Hematopoietic multipotent progenitor cell treated with erythropoietin and hydrocortisone succinate and interleukin-3 and kit ligand, for 4 days (in vitro differentiated cells): ENCODE data around the gene PNMA3.
"Not testable (repeated sequence)": the region's sequence is repeated elsewhere in the genome, so short reads cannot be mapped to it uniquely, and the experiment has no call there.

Experiments used
- DNase-seq: peaks from one replicate; pipeline ENCODE4 v3.0.0-alpha.2; 2015

PNMA3 gene, protein sequence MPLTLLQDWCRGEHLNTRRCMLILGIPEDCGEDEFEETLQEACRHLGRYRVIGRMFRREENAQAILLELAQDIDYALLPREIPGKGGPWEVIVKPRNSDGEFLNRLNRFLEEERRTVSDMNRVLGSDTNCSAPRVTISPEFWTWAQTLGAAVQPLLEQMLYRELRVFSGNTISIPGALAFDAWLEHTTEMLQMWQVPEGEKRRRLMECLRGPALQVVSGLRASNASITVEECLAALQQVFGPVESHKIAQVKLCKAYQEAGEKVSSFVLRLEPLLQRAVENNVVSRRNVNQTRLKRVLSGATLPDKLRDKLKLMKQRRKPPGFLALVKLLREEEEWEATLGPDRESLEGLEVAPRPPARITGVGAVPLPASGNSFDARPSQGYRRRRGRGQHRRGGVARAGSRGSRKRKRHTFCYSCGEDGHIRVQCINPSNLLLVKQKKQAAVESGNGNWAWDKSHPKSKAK

DNA sequence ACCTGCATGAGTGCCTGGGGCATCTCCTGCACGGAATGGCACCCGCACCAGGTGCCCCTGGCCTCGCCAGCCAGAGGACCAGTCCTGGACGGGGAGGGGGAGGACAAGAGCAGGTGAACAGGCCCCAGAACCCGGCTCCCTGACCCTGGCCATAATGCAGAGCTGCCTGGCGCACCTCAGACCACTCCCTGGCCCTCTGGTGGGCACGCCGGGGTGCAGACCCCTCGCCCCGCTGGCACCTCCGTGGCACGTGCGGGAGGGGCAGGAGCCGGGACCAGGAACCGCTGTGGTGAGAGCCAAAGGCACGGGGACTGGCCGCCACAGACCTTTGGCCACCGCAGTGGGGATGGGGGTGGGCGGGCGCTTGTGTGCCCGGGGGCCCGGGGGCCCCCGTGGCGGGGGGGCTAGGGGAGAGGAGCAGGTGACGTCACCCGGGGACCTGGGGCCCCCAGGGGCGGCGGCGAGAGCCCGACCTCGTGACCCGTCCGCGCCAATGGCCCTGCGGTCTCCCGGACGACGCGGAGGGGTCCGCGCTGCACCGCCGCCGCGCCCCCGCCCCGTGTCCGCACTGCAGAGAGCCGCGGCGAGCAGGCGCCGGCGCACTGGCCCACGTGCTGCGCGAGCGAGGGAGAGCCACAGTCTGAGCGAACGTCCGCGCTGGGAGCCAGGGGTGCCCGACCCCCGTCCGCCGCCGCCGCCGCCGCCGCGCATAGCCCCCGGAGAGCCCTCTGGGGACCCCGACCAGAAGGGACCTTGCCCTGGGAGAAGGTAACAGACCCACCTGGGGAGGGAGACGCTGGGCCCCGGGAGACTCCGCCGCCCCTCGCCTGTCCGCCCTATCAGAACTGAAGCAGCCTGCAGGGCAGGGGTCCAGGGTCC, at the start of gene PNMA3:
Gene PNMA3 (plus strand): TSS at position 600 of the 879 bp plus-strand sequence. CDS start 586 bp downstream, outside the sequence.
- peak; percentile 36 for DNase-seq

DNA sequence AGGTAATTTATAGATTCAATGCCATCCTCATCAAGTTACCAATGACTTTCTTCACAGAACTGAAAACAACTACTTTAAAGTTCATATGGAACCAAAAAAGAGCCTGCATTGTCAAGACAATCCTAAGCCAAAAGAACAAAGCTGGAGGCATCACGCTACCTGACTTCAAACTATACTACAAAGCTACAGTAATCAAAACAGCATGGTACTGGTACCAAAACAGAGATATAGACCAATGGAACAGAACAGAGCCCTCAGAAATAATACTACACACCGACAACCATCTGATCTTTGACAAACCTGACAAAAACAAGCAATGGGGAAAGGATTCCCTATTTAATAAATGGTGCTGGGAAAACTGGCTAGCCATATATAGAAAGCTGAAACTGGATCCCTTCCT, 39.1 kb upstream of the PNMA3 start:
- not testable (repeated sequence) for DNase-seq

DNA sequence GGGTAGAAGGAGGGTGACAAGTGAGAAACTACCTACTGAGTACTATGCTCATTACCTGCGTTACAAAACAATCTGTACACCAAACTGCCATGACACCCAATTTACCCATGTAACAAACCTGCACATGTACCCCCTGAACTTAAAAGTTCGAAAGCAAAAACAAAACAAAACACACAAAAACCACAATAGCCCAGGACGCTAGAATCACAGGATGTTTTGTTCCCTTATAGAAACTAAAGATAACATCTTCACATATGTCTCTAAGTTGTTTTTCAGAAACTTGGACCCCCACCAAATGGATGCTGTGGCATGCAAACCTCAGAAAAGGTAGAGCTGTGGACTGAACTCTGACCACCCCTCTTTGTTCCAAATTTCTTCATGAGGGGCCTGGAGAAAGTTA, 37.1 kb upstream of the PNMA3 start:
- no peak for DNase-seq

DNA sequence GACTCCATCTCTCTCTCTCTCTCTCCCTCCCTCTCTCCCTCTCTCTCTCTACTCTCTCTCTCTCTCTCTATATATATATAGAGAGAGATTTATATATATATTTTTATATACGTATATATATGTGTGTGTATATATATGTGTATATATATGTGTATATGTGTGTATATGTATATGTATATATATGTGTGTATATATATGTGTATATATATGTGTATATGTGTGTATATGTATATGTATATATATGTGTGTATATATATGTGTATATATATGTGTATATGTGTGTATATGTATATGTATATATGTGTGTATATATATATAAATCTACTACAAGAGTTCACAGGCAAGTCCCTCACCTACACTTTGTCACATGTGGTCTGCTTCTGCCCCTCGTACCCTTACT, 29.8 kb upstream of the PNMA3 start:
- DNase-seq, result not testable (repeated sequence)

DNA sequence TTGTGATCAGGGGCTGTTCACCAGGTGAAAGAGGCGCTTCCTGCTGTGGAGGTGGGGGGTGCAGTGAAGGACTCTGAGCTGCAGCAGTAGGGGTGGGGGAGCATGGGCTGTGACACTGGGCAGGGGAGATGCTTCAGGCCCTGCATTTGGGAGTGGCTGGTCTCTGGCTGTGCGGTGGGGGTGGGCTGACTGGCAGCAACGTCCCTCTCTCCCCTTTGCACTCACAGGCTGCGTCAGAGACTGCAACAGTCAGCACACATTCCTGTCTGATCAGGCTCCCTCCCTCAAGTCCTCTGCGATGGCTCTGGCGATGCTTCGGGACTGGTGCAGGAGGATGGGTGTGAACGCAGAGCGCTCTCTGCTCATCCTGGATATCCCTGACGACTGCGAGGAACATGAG, 27.8 kb upstream of the PNMA3 start:
- not testable (repeated sequence) for DNase-seq

DNA sequence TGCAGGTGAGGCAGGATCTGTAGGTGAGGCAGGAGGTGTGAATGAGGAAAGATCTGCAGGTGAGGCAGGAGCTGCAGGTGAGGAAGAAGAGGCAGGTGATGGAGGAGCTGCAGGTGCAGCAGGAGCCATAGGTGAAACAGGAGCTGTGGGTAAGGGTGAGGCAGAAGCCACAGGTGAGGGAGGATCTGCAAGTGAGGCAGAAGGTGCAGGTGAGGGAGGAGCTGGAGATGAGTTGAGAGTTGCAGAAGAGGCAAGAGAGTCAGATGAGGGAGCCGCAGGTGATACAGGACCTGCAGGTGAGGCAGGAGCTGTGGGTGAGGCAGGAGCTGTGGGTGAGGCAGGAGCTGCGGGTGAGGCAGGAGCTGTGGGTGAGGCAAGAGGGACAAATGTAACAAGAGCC, 27.1 kb upstream of the PNMA3 start:
- DNase-seq, result no peak

DNA sequence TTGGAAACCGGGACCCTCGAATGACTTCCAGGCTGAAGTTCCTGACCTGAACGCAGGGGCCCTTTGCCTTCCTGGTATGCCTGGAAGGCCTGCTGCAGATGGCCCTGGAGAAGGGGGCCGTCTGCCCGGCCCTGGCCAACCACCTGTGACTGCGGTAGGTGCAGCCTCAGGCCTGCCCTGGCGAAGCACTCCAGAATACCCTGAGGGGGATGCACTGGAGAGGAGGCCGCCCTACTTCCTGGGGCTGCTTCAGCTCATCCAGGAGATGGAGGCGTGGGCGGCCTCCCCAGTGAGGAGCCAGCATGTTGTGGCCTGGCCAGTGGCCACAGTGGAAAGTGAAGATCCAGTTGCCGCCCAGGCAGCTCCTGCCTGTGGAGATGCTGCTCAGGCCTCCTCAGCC, 26.4 kb upstream of the PNMA3 start:
- no peak for DNase-seq

DNA sequence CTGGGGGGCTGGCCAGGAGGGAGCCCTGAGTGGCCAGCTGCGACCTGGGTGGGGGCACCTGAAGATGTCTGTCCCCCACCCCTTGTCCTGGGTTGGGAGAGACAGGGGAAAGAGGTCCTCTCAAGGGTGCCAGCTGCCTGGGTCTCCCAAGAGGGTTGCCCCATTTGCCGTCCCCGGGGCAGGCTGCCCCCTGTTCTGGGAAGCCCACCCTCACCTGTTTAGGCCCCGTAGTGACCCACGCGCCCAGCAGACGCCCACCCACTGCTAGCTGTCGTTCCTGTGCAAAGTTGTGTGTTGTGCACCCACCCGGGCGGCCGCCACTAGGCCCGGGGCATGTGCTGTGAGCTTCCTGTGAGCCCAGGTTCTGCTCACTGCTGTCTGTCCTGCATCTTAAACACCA, 25.5 kb upstream of the PNMA3 start:
- DNase-seq, result no peak

DNA sequence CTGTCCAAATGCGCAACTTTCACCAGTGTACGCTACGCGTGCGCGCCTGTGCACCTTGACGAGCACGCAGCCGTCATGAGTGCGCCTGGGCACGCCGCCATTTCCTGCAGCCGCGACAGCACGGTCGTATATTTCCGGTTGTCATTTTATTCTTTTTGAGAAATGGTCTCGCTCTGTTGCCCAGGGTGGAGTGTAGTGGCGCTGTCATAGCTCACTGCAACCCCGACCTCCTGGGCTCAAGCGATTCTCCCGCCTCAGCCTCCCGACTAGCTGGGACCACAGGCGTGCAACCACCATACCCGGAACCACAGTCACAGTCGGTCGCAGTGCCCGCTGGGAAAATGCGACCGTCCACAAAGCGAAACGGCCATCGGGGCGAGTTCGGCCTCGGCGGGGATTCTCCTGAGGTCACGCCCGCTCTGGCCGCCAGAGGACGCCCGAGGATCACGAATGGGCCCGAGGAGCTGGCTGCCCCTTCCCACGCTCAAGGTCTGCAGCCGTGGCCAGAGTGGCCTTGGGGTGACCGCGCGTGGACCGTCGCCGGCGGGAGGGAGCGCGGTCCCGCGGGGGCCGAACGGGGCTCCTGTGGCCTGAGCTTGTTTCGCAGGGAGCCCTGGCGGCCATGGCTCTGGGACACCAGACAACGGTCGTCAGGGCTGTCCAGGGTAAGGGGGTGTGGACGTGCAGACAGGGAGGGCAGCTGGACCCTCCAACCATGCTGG, 23.7 kb upstream of the PNMA3 start:
- DNase-seq, result peak; percentile 79

DNA sequence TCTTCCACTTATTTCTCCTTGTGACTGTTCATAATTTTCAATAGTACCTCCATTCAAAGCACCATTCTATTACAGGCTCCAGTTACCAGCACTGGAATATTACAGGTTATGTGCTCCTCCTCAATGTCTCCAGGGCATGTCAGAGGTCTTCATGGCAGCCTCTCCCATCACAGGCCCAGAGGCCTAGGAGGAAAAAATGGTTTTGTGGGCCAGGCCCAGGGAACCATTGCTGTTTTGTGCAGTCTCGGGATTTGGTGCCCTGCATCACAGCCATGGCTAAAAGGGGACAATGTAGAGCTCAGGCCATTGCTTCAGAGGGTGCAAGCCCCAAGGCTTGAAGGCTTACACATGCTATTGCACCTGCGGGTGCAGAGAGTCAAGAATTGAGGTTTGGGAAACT, 7.2 kb upstream of the PNMA3 start:
- no peak for DNase-seq

DNA sequence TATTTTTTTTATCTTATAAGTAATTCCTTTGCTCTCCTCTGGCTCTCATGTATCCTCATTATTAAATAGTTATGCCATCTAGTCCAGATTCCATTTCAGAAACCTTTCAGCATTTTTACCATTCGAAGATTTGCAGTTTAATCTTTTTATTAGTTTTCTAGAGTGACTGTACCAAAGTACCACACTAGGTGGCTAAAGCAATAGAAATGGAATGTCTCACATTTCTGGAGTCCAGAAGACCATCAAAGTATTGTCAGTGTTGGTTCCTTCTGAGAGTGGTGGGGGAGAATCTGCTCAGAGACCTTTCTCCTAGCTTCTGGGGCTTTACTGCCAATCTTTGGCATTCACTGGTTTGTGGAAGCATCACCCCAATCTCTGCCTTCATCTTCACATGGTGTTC, 3.7 kb upstream of the PNMA3 start:
- no peak for DNase-seq

DNA sequence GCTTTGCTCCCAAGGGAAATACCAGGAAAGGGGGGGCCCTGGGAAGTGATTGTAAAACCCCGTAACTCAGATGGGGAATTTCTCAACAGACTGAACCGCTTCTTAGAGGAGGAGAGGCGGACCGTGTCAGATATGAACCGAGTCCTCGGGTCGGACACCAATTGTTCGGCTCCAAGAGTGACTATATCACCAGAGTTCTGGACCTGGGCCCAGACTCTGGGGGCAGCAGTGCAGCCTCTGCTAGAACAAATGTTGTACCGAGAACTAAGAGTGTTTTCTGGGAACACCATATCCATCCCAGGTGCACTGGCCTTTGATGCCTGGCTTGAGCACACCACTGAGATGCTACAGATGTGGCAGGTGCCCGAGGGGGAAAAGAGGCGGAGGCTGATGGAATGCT, 1.0 kb downstream of the PNMA3 start:
- no peak for DNase-seq

DNA sequence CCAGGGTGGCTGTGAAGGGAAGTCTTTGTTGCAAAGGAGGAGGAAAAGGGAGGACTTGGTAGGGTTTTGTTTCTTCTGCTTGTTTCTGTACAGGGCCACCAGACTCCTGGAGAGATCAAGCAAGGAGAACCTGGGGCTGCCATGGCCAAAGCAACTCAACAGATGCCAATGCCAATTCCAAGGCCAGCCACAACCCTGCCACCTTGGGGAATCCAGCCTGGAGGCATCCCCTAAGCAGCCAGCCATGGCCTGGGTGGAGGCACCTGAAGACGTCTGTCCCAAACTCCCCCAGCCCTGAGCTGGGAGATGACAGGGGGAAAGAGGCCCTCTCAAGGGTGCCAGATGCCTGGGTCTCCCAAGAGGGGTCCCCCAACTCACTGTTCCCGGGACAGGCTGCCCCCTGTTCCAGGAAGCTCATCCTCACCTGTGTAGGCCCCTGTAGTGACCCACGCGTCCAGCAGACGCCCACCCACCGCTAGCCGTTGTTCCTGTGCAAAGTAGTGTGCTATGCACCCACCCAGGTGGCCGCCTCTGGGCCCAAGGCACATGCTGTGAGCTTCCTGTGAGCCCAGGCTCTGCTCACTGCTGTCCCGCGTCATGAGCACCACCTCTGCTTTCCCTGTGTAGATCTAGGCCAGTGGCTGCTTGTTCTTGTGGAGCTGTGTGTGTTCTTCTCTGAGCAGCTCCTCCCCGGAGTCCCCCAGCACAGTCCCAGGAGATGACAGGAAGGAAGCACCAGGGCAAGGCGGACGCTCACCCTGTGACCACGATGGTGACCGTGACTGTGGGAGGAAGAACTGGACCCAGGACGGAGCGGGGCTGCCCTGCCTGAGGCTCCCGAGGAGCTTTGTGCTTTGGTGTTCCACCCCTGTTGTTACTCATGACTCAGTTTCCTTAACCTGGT, 3.2 kb downstream of the PNMA3 start:
- DNase-seq, result no peak

DNA sequence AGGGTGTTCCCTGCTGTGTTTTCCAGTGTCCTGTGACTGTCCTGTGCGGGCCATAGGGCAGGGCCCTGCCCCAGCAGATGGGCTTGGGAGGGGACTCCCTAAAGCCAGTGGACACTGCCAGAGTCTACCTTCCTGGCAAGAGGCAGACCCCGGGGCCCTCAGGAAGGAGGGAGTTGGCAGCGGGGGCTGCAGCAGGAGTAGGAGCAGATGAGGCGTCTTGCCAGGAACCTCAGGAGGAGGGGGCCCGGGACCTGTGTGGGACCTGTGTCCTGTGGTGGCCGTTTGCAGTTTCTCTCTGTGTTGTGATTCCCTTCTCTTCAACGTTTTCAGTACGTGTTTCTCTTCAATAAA, 3.8 kb downstream of the PNMA3 start:
- no peak for DNase-seq

DNA sequence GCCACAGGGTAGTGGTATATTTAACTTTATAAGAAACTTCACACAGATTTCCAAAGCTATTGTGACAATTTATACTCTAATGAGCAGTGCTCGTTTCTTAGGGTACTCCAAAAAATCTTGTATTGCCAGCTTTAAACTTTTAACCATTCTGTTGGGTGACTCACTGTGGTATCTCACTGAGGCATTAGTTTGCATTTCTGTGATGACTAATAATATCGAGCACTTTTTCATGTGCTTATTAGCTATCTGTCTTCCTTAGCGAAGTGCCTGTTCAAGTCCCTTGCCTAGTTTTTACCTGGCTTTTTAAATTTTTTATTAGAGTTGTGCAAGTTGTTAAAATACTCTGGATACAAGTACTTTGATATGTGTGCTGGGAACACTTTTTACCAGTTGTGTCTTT, 5.5 kb downstream of the PNMA3 start:
- DNase-seq, result peak; percentile 12

DNA sequence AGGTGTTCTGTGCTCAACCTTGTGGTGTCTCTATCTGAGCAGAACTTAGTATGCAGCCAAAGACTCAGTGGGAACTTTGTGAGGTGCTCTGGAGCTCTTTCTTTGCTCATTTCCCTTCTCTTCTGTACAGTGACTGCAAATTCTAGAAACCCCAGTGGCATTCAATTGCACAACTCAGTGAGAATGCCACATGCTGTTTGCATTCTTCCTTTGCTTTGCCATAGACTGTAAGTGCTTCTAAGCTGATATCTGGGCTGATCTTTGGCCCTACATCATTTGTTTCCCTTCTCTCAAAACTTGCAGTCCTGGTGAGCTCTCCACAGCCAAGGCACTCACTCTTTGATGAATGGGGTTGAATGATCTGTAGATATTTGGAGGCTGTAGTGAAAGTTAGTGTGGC, 7.0 kb downstream of the PNMA3 start:
- no peak for DNase-seq

DNA sequence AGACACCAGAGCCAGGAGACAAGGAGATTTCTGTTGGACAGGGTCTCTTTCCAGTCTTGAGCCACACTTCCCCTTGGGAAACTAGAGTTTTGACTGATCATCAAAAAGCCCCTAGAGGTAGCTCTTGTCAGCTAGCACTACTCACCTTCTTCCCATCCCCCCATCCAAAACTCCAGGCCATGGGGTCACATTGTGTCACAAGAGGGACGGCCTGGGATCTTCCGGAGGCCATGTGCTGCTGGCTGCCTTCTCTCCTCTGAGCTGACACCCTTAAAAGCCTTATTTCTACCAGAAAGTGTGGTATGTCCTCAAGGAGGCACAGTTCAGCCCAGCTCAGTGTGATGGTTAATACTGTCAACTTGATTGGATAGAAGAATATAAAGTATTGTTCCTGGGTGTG, 7.8 kb downstream of the PNMA3 start:
- no peak for DNase-seq

DNA sequence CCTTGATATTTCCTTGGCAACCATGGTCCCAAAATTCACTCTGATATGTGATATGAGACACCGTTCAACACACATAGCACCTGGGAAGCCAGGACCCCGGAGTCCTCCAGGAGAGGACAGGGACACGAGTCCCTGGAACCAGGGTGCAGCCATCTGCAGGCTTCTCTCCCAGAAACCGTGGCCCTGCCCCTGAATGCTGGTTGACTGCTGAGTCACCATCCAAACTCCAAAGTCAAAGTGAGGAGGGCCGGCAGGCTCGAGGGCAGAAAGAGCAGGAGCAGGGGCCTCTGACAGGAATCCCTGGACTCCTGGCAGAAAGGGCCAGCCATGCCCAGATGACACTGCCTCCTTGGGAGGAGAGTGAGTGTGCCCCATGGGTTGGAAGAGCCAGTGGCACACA, 9.1 kb downstream of the PNMA3 start:
- no peak for DNase-seq

DNA sequence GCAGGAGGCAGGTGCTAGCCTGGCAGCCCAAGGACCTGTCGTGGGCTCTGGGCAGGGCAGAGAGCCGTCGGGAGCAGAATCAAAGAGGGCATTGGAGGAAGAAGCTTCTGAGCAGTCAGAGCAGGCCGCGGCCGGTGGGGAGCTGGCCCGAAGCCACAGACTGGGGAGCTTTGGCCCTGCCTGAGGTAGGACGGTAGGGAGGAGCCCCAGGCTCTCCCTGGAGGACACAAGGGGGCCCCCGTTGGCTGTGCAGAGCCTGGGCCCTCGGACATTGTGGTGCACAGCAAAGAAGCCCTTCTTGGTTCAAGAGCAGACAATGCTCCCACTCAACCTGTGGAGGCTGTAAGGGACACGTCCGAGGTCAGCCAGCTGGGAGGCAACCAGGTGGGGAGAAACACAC, 10.1 kb downstream of the PNMA3 start:
- DNase-seq, result not testable (repeated sequence)

DNA sequence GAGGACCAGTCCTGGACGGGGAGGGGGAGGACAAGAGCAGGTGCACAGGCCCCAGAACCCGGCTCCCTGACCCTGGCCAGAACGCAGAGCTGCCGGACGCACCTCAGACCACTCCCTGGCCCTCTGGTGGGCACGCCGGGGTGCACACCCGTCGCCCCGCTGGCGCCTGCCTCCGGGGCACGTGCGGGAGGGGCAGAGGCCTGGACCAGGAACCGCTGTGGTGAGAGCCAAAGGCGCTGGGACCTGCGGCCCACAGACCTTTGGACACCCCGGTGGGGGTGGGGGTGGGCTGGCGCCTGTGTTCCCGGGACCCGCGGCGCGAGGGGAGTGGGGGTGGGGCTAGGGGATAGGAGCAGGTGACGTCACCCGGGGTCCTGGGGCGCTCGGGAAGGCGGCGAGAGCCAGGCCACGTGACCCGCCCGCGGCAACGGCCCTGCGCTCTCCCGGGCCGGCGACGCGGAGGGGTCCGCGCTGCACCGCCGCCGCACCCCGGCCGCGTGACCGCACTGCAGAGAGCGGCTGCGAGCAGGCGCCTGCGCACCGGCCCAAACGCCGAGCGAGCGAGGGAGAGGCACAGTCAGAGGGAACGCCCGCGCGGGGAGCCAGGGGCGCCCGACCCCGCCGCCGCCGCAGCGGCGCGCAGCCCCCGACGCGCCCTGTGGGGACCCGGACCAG, 15.8 kb downstream of the PNMA3 start, which contains the start of gene PNMA6A:
Gene PNMA6A (plus strand): TSS at position 546 of the 675 bp plus-strand sequence. CDS start 609 bp downstream, outside the sequence.
- DNase-seq, result not testable (repeated sequence)

DNA sequence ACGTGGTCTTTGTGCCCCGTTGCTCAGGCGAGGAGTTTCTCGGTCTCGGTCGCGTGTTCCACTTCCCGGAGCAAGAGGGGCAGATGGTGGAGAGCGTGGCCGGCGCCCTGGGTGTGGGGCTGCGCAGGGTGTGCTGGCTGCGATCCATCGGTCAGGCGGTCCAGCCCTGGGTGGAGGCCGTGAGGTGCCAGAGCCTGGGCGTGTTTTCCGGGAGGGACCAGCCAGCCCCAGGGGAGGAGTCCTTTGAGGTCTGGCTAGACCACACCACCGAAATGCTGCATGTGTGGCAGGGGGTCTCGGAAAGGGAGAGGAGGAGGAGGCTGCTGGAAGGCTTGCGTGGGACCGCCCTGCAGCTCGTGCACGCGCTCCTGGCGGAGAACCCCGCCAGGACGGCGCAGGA, 17.1 kb downstream of the PNMA3 start:
- DNase-seq, result not testable (repeated sequence)
